ENCODE data around the gene TNFSF11.
A peak's percentile ranks its signal among the peaks of the same experiment; 100 is the strongest.
"Not testable (repeated sequence)": the region's sequence is repeated elsewhere in the genome, so short reads cannot be mapped to it uniquely, and the experiment has no call there.

The TNFSF11 gene

DNA sequence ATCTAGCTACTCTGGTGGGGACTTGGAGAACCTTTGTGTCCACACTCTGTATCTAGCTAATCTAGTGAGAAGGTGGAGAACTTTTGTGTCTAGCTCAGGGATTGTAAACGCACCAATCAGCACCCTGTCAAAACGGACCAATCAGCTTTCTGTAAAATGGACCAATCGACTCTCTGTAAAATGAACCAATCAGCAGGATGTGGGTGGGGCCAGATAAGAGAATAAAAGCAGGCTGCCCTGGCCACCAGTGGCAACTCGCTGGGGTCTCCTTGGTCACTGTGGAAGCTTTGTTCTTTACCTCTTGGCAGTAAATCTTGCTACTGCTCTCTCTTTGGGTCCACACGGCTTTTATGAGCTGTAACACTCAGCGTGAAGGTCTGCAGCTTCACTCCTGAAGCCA lies 13.6 kb upstream of the TNFSF11 start:
- not testable (repeated sequence) for DNase-seq (ENCODE audit: low read depth)

DNA sequence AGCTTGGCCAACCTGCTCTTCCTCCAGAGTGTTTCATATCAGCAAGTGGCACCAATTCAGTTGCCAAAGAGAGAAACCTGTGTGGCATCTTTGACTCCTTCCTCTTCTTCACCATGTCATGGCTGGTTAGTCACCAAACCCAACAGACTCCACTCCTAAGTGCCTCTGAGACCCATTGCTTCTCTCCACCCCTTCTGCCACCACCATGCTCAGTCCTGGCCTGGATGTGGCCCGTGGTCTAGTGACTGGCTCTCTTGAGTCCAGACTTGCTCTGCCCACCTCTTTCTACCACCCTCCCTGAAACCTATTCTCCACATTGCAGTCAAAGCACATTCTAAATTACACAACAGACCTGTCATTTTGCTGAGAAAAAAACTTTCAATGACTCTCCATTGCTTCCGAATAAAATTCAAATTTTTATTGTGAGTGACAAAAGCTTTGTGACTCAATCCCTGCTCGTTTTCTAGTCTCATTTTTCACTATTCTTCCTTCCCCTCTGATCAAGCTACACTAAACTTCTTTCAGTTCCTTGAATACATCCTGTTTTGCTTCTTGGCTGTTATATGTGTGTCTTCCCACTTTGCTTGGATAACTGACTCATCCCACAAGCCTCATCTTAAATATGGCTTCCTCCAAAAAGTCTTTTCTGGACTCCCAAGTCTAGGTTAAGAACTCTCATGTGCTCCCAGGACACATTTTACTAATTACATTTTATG lies 12.0 kb upstream of the TNFSF11 start:
- no peak for DNase-seq (ENCODE audit: low read depth)

DNA sequence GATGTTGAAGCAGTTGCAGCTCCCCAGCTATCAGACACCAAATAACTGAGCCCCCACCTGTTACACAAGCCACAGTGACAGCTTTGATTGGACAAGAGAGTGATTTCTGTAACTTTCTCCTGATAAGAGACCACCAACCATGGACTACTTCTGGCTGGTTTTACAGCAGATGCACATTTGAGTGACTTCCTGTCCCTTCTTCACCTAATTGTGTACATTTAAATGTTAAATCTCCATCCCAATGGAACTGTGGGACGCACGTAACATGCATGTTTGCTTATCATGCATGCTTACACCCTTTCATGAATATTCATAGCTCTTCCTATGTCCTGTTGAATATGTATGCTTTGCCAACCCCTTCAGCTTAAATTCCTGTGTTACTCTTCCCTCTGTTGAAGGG lies 6.0 kb upstream of the TNFSF11 start:
- DNase-seq (ENCODE audit: low read depth) = no peak

DNA sequence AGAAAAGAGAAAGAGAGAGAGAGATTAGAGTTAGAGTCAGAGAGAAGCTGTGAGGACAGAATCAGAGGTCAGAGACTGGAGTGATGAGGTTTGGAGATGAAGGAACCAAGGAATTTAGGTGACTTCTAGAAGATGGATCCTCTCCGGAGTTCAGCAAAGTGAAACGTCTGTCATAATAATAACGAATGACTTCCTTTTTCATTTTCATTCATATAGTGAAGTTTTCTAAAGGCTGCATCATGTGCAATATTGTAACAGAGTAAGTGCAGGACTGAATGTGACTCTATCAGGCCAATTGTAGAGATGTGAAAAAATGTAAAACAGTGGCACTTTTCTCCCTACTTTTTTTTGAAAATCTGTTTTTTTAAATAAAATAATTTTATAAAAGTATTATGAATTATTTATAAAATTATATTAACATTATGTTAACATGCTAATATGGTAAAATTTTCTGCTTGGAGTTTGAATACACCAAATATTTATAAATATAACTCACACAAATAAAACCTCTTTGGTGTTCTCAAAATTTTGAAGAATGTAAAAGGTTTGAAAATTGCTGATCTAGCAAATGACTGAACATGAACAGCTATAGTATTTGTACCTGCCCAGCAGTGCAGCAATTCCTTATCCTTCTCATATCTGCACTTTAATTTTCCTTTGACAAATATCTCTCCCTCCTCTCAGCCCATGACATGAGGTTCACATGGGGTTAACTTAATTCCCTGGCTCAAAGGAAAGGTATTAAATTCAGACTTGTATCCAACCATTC lies 4.2 kb upstream of the TNFSF11 start:
- no peak for DNase-seq (ENCODE audit: low read depth)

DNA sequence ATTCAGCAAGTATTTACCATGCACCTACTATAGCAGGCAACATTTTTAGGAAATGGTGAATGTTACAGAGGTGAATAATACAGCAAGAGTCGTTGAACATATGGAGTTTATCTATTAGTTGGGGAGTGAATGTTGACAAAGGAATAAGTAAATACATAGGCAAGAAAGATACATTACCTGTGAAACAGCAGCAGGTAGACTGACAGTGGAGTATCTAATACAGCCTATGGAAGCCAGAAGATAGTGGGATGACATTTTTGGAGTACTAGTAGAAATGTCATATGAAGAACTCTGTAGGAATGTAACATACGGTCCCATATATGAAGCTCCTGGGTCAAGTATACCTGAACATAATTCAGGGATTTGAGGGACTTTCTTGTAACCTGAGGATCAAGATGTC lies 2.1 kb upstream of the TNFSF11 start:
- no peak for DNase-seq (ENCODE audit: low read depth)

DNA sequence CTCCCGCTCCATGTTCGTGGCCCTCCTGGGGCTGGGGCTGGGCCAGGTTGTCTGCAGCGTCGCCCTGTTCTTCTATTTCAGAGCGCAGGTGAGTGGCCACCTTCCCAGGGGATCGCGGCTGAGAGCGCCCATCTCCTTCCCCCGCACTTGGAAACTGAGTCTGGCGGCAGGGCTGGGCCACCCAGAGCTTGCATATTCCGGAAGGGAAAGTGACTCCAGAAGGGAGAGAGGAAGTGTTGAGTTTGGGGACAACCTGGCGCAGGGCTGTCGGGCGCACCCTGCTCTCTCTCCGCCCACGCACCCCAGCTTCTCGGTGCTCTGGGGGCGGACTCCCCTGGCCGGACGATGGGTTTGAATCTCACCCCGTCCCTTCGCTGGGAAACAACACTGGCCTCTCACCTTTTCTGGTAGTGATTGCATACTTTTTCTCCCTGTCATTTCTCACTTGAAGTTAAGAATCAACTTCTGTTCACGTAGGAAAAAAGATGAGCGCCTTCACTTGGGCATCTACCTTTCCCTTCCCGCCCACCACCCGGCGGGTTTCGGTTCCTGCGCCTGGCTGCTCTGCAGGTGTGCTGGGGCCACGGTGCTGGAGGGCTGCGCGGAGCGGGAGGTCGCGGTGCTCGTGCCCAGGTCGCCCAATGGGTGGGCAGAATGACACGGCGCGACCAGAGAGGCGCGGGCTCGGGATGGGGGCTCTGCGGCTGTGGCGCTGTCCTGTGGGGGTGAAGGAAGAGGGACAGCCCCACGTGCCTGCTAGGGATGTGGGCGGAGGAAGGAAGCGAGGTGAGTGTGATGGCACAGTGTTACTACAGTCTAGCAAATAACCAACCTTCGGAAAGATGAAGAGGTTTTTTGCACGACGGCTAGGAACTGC lies 721 bp downstream of the TNFSF11 start:
- DNase-seq (ENCODE audit: low read depth) = peak; percentile 11

DNA sequence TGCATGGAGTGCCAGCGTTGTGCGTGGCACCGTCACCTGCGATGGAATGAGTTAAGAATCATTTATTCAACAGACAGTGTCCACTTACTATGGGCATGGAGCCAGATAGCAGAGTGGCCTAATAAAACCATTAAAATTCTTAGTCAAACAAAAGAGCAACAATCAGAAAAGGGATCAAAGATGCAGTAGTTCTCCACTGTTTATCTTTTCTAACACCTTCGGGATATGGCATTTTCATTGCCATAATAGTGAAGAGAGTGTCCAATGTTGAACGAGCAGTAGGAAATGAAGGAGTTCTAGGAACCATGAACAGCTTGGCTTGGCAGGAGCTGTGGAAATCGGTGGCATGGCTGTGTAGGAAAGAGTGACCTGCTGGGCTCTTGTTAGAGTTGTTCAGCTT lies 2.0 kb downstream of the TNFSF11 start:
- no peak for DNase-seq (ENCODE audit: low read depth)

DNA sequence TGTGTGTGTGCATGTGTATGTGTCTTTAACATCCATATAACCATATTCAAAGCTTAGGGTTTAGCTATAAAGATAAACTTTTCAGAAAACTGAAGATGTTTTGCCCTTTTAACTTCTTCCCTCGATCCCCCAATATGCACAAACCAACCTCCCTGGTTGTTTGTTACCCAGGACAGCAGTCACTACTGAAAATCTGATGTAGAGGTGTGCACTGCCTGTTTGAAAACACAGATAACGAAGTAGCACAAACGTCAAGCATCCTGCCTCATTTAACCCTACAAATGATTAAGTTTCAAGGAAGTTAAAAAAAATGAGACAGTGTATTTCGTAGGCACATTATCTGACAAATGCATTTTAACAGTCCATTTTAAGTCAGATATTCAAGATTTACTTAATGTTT lies 3.6 kb downstream of the TNFSF11 start:
- no peak for DNase-seq (ENCODE audit: low read depth)

DNA sequence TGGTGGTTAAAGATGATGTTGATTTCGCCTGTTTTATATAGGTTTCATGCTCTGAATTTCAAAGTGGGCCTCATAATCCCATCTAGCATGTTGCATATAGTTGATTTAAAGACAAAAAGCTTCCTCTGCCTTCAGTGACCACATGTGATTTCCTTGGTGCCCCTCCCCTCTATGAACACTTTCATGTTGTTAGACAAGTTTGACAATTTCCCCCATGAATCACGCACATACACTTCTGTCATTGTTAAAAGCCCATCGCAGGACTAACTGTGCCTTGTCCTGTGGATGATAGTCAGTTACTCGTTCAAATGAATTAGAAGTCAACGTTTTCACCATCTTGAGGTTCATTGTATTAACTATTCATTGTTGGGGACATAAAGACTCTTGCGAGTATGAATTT lies 6.7 kb downstream of the TNFSF11 start:
- no peak for DNase-seq (ENCODE audit: low read depth)

DNA sequence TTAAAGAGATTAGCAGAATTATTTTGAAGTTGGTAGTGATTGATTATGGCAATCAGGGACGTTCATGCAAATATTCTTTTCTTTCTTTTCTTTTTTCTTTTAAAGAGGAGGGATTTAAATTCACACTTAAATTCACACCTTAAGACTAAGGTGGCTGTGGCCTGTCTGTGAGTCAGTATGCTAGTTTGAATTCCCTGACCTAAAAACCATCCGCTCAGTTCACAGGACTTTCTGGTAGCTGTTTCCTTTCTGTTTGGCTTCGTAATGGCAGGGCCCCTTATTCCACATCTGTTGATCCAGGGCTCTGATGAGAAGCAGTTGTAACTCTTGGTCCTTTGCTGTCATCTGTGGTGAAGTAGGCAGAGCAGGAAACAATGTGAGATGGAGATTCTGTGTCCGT lies 7.5 kb downstream of the TNFSF11 start:
- no peak for DNase-seq (ENCODE audit: low read depth)

DNA sequence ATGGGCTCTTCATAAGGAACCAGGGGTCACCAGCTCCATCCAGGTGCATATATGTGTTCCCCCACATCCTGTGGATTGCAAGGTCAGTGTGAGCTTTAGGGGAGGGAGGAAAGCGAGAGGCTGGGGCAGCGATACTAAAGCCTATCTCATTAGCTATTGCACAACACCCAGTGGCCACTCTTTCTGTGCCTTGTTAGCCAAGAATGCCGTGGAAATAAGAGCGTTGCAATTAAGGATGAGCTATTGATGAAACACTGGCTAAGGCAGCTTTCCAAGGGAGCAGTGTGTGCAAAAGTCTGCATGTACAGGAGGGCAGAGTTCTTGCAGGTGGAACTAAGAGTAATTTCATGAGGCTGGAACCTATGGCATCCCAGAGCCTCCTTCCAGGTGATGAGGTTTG lies 17.6 kb downstream of the TNFSF11 start:
- DNase-seq (ENCODE audit: low read depth) = no peak

DNA sequence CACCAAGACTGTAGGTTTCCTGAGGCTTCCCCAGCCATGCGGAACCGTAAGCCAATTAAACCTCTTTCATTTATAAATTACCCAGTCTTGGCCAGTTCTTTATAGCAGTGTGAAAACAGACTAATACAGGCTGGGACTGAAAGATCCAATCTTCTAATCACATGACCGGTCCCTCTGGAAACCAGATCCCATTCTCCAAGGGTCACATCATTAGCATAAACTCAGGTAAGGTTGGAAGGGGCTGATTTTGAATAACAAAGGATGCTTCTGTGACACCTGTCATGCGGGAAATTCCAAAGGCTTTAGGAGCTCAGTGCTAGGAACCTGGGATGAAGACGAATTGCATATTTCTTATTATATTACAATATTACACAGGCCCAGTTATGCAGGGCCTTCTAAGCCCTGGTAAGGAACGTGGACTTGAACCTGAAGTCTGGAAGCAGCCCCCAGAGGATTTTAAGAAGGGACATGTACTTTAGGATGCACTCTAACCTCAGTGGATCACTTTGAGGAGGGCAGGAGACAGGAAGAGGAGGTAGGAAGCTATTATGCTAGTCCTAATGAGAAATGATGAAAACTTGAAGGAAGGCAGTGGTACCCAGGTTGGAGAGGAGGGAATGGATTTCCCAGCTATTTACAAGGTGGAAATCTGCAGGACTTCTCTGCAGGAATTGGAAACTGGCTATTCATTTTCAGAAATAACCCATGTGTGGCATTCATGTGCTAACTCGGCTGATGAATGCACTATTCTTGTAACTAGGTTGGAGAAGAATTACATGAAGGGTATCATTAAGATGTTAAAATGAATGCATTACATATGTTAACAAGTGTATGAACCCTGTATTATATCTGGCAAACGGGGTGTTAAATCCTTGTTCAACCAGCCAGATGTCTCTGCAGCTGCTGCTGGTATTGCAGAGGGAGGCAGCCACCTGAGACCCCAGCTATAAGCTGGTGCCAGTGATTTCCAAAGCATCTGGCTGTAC lies 19.3 kb downstream of the TNFSF11 start:
- no peak for DNase-seq (ENCODE audit: low read depth)

DNA sequence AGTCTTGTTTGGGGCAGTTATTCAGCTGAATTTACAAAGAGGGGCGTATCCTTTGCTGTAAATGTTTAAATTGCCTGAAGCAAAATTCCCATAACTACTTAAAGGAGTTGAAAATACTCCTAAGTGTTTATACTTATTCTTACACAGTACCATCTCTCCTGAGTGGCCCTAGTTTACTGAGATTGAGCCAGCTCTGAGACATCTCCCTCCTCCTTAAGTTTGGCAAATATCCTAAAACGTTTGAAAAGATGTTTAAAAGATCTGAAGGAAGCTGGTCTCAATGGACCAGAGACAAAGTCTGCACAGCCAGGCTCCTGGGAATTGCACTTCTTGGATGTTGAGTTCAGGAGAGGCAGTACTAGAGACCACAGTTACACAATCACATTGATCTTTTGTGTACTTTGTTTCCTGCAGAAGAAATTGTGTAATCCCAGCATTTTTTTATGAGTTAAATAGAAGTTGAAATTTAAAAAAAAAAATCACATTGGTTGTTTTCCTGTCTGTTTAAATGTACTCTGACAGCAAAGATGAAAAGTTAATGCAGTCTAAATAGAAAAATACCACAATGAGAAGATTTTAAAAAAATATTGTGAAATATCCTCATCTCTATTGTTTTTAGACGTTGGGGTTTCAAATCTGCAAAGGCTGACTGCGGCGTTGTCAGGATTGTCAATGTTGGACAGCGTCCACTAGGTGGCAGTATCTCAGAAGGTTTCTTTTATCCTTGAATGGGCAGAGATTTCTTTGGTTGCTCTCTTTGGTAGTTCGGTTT lies 20.7 kb downstream of the TNFSF11 start:
- peak; percentile 25 for DNase-seq (ENCODE audit: low read depth)

DNA sequence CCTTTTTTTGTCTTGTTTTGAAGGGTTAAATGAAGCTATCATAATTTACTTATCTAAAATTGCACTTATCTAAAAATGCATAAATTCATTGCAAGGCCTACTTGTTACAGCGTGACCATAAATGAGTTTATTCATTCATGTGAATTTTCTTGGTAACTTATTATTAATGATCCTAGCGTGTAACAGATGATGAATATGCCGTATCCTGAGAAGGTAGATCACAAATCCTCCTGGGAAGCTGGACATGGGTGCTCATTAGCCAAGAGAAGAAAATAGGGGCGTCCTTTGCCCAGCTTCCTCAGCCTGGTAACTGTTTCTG lies 21.3 kb downstream of the TNFSF11 start:
- no peak for DNase-seq (ENCODE audit: low read depth)

DNA sequence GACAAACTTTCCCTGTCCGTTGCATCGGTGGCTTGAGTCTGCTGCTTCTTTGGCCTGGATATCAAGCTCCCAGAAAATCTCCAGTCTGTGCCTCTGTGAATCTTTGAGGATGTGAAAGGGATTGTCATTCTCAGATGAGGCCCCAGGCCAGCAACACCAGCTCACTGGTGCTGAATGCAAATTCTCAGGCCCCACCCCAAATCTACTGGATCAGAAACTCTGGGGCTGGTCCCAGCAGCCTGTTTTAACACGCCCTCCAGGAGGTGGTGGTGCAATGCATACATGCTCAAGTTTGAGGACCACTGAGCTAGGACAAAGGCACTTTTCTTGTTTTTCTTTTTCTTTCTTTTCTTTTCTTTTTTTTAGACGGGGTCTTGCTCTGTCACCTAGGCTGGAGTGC lies 23.6 kb downstream of the TNFSF11 start:
- DNase-seq (ENCODE audit: low read depth) = no peak

DNA sequence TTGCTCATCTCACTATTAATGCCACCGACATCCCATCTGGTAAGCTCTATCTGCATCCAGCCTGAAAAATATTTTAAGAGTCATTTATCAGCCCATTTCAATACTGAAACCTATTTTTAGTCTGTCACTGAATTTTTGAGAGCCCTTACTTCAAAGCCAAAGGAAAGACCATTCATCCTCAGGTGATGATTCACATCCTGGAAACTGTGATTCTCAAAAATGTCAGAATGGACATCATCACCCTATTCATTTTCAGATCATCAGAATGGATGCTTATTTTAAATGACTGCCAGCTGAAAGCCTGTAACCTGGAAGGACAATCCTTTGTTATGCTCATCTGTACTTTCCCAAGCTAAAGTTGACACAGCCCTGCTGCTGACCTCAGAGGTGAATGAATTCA lies 27.0 kb downstream of the TNFSF11 start:
- no peak for DNase-seq (ENCODE audit: low read depth)

DNA sequence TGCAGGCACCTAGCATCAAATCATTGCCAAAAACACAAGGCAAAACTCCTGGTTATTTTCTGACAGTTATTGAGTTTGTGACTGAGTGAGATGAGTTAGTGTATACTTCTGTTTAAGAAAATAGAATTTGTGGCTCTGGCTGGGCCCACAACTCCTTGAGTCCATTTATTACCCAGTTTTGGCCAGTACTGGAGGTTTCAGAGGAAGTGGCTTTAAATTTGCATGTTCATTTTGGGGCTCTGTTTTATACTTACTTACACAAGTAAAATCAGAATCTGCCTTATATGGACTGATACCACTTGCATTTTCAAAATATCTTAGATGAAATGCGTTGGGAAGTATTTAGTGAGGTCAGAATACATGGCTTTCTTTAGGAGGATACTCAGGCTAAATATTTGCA lies 29.0 kb downstream of the TNFSF11 start:
- no peak for DNase-seq (ENCODE audit: low read depth)

DNA sequence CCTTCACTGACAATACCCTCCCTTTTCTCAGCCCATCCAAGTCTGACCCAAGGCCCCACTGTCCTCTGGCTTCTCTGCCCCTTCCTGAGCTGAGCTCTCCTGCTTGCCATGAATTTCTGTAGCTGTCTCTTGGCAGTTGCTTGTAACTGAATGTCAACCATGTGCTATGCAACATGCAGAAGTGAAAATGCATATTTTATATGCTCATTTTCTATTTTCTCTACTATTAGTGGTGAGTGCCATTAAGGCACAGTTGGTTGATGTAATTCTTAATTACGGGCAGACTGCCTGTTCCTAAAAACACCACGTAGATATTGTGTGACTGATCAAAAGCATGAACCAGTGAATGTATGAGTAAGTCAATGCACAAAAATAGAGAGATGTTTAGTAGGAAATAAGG lies 29.6 kb downstream of the TNFSF11 start:
- DNase-seq (ENCODE audit: low read depth) = no peak

DNA sequence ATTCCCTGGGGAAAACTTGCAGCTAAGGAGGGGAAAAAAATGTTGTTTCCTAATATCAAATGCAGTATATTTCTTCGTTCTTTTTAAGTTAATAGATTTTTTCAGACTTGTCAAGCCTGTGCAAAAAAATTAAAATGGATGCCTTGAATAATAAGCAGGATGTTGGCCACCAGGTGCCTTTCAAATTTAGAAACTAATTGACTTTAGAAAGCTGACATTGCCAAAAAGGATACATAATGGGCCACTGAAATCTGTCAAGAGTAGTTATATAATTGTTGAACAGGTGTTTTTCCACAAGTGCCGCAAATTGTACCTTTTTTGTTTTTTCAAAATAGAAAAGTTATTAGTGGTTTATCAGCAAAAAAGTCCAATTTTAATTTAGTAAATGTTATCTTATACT lies 33.6 kb downstream of the TNFSF11 start:
- no peak for DNase-seq (ENCODE audit: low read depth)

DNA sequence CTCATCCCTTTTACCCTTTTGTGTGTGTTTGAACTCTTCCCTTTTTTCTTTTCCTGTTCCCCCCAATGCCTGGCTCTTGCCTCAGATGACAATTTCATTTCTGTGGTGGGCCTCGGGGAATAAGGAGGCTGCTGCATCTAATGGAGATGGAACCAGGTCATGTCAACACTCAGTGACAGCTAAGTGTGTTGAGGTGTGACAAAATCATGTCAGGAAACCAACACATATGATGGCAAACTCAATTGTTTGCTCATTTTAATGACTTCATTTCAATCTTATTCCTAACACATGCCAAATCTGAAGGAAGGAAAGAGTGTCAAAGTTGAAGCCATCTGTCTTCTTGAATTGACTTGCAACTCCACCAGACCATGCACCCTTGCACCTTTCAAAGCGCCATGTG lies 36.7 kb downstream of the TNFSF11 start:
- DNase-seq (ENCODE audit: low read depth) = no peak
